HCT116 (cell line): ENCODE data around the gene MAPK8IP3. TPM values are rescaled to one million over a fixed set of nuclear protein-coding genes. Genes with fewer than 3 reads are reported as not detected.

Experiments
- ATAC-seq: fragments of 200-7000 bp; cut with Tn5 transposase; 2 replicates; pipeline ENCODE4 v1.9.1; 2020; ENCODE audit warnings: mild to moderate bottlenecking, moderate library complexity
- BruUV-seq: library from RNA; stranded (reverse); fragments of 400-500 nt; replicated peaks from 2 replicates; lab custom pipeline; 2021; lab: Mats Ljungman, UMichigan
- CTCF ChIA-PET: fragments of 300-600 bp; sonication (Branson Sonifier 250); formaldehyde crosslinking; loops from one replicate; lab custom pipeline; 2021; ENCODE audit warnings: antibody characterized with exemption; lab: Charles Lee
- POLR2A ChIA-PET: fragments of 300-600, 350-600 bp; sonication (Branson Sonifier 250); formaldehyde crosslinking; loops from one replicate; lab custom pipeline; 2021; ENCODE audit warnings: antibody characterized with exemption; lab: Charles Lee
- RAD21 ChIA-PET, 2 experiments: fragments of 300-600 bp; sonication (Branson Sonifier 250); formaldehyde crosslinking; loops; one replicate each; lab custom pipeline; 2023; ENCODE audit warnings: low total read pairs in 2 of 2; ENCODE audit not compliant: uncharacterized antibody in 2 of 2, unreplicated experiment in 2 of 2, low non-redundant PET in 1 of 2; lab: Charles Lee
- DNase-seq: peaks from one replicate; pipeline ENCODE4 v3.0.0-alpha.2; 2010; ENCODE audit warnings: low read depth, low spot score
- H2AFZ ChIP-seq: fragments of 200-600 bp; shearing (Covaris generic), sonication (generic); 2 replicates; pipeline ENCODE4 v1.6.1; 2017; ENCODE audit warnings: low read depth, mixed run types, mixed read lengths, antibody characterized with exemption, low read length; ENCODE audit not compliant: poor library complexity, severe bottlenecking
- H3K27ac ChIP-seq: 2 replicates; pipeline ENCODE4 v1.5.1; 2012; ENCODE audit warnings: low read depth, low read length
- H3K27me3 ChIP-seq: fragments of 200-600 bp; sonication (generic); 2 replicates; pipeline ENCODE4 v1.6.1; 2016; ENCODE audit warnings: mixed run types, low read length, mixed read lengths; ENCODE audit not compliant: insufficient read depth
- H3K36me3 ChIP-seq, 2 experiments: fragments of 200-500 bp in 1 of 2; fragments of 200-600 bp in 1 of 2; sonication (Bioruptor generic) in 1 of 2; sonication (generic) in 1 of 2; 2 replicates each; pipeline versions ENCODE4 v1.5.1 to v1.6.1; 2014 to 2016; ENCODE audit warnings: low read length in 2 of 2, inconsistent platforms in 1 of 2, mixed read lengths in 1 of 2, mixed run types in 1 of 2; ENCODE audit not compliant: insufficient read depth in 2 of 2, control insufficient read depth in 1 of 2
- H3K4me1 ChIP-seq, 2 experiments: fragments of 200-600 bp in 1 of 2; sonication (generic) in 1 of 2; 2 replicates each; pipeline versions ENCODE4 v1.5.1 to v1.6.1; 2012 to 2017; ENCODE audit warnings: low read length in 2 of 2, inconsistent platforms in 1 of 2, mild to moderate bottlenecking in 1 of 2, mixed read lengths in 1 of 2, mixed run types in 1 of 2, moderate library complexity in 1 of 2; ENCODE audit not compliant: insufficient read depth in 2 of 2, control insufficient read depth in 1 of 2
- H3K4me2 ChIP-seq: fragments of 200-600 bp; sonication (generic); 2 replicates; pipeline ENCODE4 v1.6.1; 2017; ENCODE audit warnings: mixed run types, low read length, mixed read lengths
- H3K4me3 ChIP-seq, 2 experiments: fragments of 200-600 bp in 1 of 2; sonication (generic) in 1 of 2; replicated peaks in 1 of 2; 2 replicates each; pipeline ENCODE4 v1.5.1; 2011 to 2016; ENCODE audit warnings: low read length in 2 of 2, control low read depth in 1 of 2, low read depth in 1 of 2, mild to moderate bottlenecking in 1 of 2, mixed read lengths in 1 of 2, mixed run types in 1 of 2
- H3K79me2 ChIP-seq: fragments of 200-600 bp; sonication (generic); 2 replicates; pipeline ENCODE4 v1.6.1; 2017; ENCODE audit warnings: mild to moderate bottlenecking, mixed run types, low read length, moderate library complexity, mixed read lengths; ENCODE audit not compliant: insufficient read depth
- H3K9ac ChIP-seq: fragments of 200-600 bp; sonication (generic); 2 replicates; pipeline ENCODE4 v1.6.1; 2016; ENCODE audit warnings: low read length, mixed read lengths
- H3K9me2 ChIP-seq: fragments of 200-600 bp; sonication (generic), shearing (Covaris generic); 2 replicates; pipeline ENCODE4 v1.6.1; 2017; ENCODE audit warnings: mixed run types, mild to moderate bottlenecking, moderate library complexity; ENCODE audit not compliant: insufficient read depth
- H3K9me3 ChIP-seq, 2 experiments: fragments of 200-500 bp in 1 of 2; fragments of 200-600 bp in 1 of 2; sonication (Bioruptor generic) in 1 of 2; sonication (generic) in 1 of 2; 2 replicates each; pipeline ENCODE4 v1.6.1; 2014 to 2017; ENCODE audit warnings: low read length in 2 of 2, mixed read lengths in 2 of 2, inconsistent platforms in 1 of 2, low read depth in 1 of 2, mild to moderate bottlenecking in 1 of 2, mixed run types in 1 of 2, moderate library complexity in 1 of 2; ENCODE audit not compliant: control insufficient read depth in 1 of 2, insufficient read depth in 1 of 2
- H4K20me1 ChIP-seq: fragments of 200-600 bp; sonication (generic), shearing (Covaris generic); 2 replicates; pipeline ENCODE4 v1.6.1; 2017; ENCODE audit warnings: mixed run types, mild to moderate bottlenecking, moderate library complexity; ENCODE audit not compliant: insufficient read depth
- CEBPB ChIP-seq: IDR thresholded peaks from 2 replicates; pipeline ENCODE4 v1.6.1; 2012; ENCODE audit warnings: low read depth
- EGR1 ChIP-seq: IDR thresholded peaks from 2 replicates; pipeline ENCODE4 v1.6.1; 2012; ENCODE audit warnings: low read depth
- EZH2 ChIP-seq: fragments of 200-600 bp; sonication (generic); IDR thresholded peaks from 2 replicates; pipeline ENCODE4 v1.6.1; 2017; ENCODE audit warnings: antibody characterized with exemption, mixed run types
- EZH2phosphoT487 ChIP-seq: fragments of 200-600 bp; IDR thresholded peaks from 2 replicates; pipeline ENCODE4 v1.6.1; 2018; ENCODE audit warnings: antibody characterized with exemption, borderline replicate concordance
- YY1 ChIP-seq: IDR thresholded peaks from 2 replicates; pipeline ENCODE4 v1.6.1; 2011; ENCODE audit warnings: low read length, low read depth, moderate library complexity, mild to moderate bottlenecking; ENCODE audit not compliant: insufficient replicate concordance; ENCODE audit errors: extremely low read depth
- ZFX ChIP-seq: fragments of 450-650 bp; IDR thresholded peaks from 2 replicates; pipeline ENCODE4 v1.6.1; 2017
- intact Hi-C: fragments of 100-400 bp; cut with micrococcal nuclease; formaldehyde crosslinking; loops from 2 replicates; pipeline ENCODE4 v1.10.0; 2022
- total RNA-seq: library from RNA; stranded (reverse); gene quantifications from one replicate; pipeline ENCODE4 v1.2.1, GENCODE V29; 2021; ENCODE audit not compliant: unreplicated experiment
- TF ChIP-seq, protein P1 (sequence below), 3 experiments: fragments of 200-600 bp in 1 of 3; sonication (generic) in 1 of 3; IDR thresholded peaks in 2 of 3; conservative IDR thresholded peaks in 1 of 3; 2 replicates each; pipeline ENCODE4 v1.5.1; 2012 to 2017; ENCODE audit warnings: low read depth in 2 of 3, low read length in 2 of 3, antibody characterized with exemption in 1 of 3, borderline replicate concordance in 1 of 3, control low read depth in 1 of 3, mild to moderate bottlenecking in 1 of 3, mixed read lengths in 1 of 3, mixed run types in 1 of 3, moderate library complexity in 1 of 3; ENCODE audit not compliant: insufficient read depth in 1 of 3
- TF ChIP-seq, protein P2 (sequence below): IDR thresholded peaks from 2 replicates; pipeline ENCODE4 v1.6.1; 2012

Gene MAPK8IP3
- total RNA-seq, 1 experiment from 2014 or later = 75.3 TPM

DNA sequence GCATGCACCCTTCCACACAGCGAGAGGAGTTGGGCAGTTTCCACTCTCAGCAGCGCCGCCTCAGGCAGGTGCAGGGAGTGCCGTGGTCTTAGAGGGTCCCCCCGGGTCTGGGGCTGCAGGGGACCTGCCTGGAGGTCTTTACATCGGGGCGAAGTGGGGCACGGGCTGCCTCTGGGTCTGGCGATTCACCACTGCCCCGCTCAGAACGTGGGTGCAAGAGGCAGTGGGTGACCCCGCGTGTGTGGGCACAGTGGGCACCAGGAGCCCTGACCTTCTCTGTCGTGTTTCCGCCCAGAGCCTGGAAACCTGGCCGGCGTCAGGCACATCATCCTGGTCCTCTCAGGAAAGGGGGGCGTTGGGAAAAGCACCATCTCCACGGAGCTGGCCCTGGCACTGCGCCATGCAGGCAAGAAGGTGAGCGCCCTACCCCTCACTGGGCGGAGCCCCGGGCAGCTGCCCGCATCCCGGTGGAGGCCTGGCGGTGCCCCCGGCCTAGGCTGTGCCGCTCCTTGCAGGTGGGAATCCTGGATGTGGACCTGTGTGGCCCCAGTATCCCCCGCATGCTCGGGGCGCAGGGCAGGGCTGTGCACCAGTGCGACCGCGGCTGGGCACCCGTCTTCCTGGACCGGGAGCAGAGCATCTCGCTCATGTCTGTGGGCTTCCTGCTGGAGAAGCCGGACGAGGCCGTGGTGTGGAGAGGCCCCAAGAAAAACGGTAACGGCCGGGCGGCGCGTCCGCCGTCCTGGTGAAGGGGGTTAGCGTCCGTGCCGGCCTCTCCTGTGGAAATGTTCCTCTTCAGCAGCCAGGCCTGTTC lies 80.5 kb downstream of the MAPK8IP3 start:
- ATAC-seq (no peak), DNase-seq (no peak)
- H3K27ac ChIP-seq = no peak overlapping the region
- H3K27me3 ChIP-seq = no peaks in the 10 kb centered on the region
- no peak overlapping the region for H3K4me2 ChIP-seq
- no peak overlapping the region for H2AFZ ChIP-seq
- H3K36me3 ChIP-seq = peaks cover 0 to 5% of the 10 kb centered on the region in 2 experiments; a peak in 2 of 4 replicates
- BruUV-seq = no TSS peak
- H3K9me3 ChIP-seq = no peaks in the 10 kb centered on the region
- RAD21 ChIA-PET = no interaction called here
- H4K20me1 ChIP-seq = no peaks in the 10 kb centered on the region
- no peaks in the 10 kb centered on the region for H3K9me2 ChIP-seq
- H3K79me2 ChIP-seq = peaks cover 48% of the 10 kb centered on the region
- no peak overlapping the region for H3K9ac ChIP-seq
- intact Hi-C loops = no loop called here
- POLR2A ChIA-PET = no interaction called here
- H3K4me1 ChIP-seq = peaks cover 0 to 10% of the 10 kb centered on the region in 2 experiments; a peak in 2 of 4 replicates
- CTCF ChIA-PET = no interaction called here
- H3K4me3 ChIP-seq = no peak overlapping the region
- no peak for TF ChIP-seq ZFX
- TF ChIP-seq, protein P1, sequence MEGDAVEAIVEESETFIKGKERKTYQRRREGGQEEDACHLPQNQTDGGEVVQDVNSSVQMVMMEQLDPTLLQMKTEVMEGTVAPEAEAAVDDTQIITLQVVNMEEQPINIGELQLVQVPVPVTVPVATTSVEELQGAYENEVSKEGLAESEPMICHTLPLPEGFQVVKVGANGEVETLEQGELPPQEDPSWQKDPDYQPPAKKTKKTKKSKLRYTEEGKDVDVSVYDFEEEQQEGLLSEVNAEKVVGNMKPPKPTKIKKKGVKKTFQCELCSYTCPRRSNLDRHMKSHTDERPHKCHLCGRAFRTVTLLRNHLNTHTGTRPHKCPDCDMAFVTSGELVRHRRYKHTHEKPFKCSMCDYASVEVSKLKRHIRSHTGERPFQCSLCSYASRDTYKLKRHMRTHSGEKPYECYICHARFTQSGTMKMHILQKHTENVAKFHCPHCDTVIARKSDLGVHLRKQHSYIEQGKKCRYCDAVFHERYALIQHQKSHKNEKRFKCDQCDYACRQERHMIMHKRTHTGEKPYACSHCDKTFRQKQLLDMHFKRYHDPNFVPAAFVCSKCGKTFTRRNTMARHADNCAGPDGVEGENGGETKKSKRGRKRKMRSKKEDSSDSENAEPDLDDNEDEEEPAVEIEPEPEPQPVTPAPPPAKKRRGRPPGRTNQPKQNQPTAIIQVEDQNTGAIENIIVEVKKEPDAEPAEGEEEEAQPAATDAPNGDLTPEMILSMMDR (IDR thresholded peaks at IDR 0.05 in 2 of 3, conservative IDR thresholded peaks at IDR 0.05 in 1 of 3; ENCODE audit: borderline replicate concordance in 1 of 3, insufficient read depth in 1 of 3, low read depth in 2 of 3, low read length in 2 of 3) = 0 out of 6 replicates have a peak, but pooled peaks of 1 of the 3 experiments have one; percentile 21
- TF ChIP-seq EZH2 = no peak
- TF ChIP-seq, all 23 proteins: peak for 1

GRCh38 chr16:1787056-1787321 lies 81.0 kb downstream of the MAPK8IP3 start:
- Histone ChIP-seq H3K27me3 (no peaks in the 10 kb centered on the region), H3K4me1 (peaks cover 0 to 6% of the 10 kb centered on the region in 2 experiments; a peak in 2 of 4 replicates), H4K20me1 (no peaks in the 10 kb centered on the region), H3K79me2 (peaks cover 47% of the 10 kb centered on the region), H3K9ac (no peak overlapping the region), H2AFZ (no peak overlapping the region), H3K4me3 (no peak overlapping the region), H3K36me3 (peaks cover 0 to 5% of the 10 kb centered on the region in 2 experiments; a peak in 2 of 4 replicates), H3K9me3 (no peaks in the 10 kb centered on the region), H3K4me2 (no peak overlapping the region), H3K9me2 (no peaks in the 10 kb centered on the region), H3K27ac (no peak overlapping the region)
- DNase-seq (no peak), ATAC-seq (no peak)
- POLR2A ChIA-PET = no interaction called here
- RAD21 ChIA-PET = no interaction called here
- no TSS peak for BruUV-seq
- CTCF ChIA-PET = no interaction called here
- no peak for TF ChIP-seq EGR1
- TF ChIP-seq ZFX = no peak
- TF ChIP-seq EZH2phosphoT487 = no peak
- TF ChIP-seq YY1 = no peak
- TF ChIP-seq, protein P2, sequence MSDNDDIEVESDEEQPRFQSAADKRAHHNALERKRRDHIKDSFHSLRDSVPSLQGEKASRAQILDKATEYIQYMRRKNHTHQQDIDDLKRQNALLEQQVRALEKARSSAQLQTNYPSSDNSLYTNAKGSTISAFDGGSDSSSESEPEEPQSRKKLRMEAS = no peak
- no peak for TF ChIP-seq CEBPB
- intact Hi-C loops = no loop called here
